Activated CD8-positive, alpha-beta memory T cell treated with anti-CD3 and anti-CD28 coated beads, Interleukin-2, amount 50 U/mL, for 24 hours (primary cell): ENCODE data around the gene CLSTN3.
"Not testable (repeated sequence)": the region's sequence is repeated elsewhere in the genome, so short reads cannot be mapped to it uniquely, and the experiment has no call there.

Experiments used
- DNase-seq: peaks from one replicate; pipeline ENCODE4 v3.0.0-alpha.2; 2020; ENCODE audit errors: extremely low read depth

The CLSTN3 gene

GRCh38 chr12:7150356-7150755 lies 20.2 kb downstream of the CLSTN3 start:
- DNase-seq, result no peak

GRCh38 chr12:7150841-7151240 lies 20.7 kb downstream of the CLSTN3 start:
- no peak for DNase-seq

- no peak for DNase-seq
Measured at GRCh38 chr12:7151532-7151931, 21.4 kb downstream of the CLSTN3 start.

- no peak for DNase-seq
Measured at GRCh38 chr12:7152818-7153217, 22.6 kb downstream of the CLSTN3 start.

GRCh38 chr12:7154042-7154441 lies 23.9 kb downstream of the CLSTN3 start:
- DNase-seq, result no peak

- no peak for DNase-seq
Measured at GRCh38 chr12:7154901-7155470, 24.8 kb downstream of the CLSTN3 start.

GRCh38 chr12:7155471-7156034 lies 25.4 kb downstream of the CLSTN3 start:
- DNase-seq, result no peak

- DNase-seq, result no peak
Measured at GRCh38 chr12:7156259-7157197, 26.4 kb downstream of the CLSTN3 start.

- DNase-seq, result no peak
Measured at GRCh38 chr12:7157391-7157790, 27.2 kb downstream of the CLSTN3 start.

GRCh38 chr12:7158781-7159609 lies 28.8 kb downstream of the CLSTN3 start:
- no peak for DNase-seq

- DNase-seq, result no peak
Measured at GRCh38 chr12:7160183-7160582, 30.0 kb downstream of the CLSTN3 start.

- no peak for DNase-seq
Measured at GRCh38 chr12:7161327-7161726, 31.2 kb downstream of the CLSTN3 start.

- no peak for DNase-seq
Measured at GRCh38 chr12:7161811-7162210, 31.6 kb downstream of the CLSTN3 start.

GRCh38 chr12:7162691-7163114 lies 32.5 kb downstream of the CLSTN3 start:
- no peak for DNase-seq

- no peak for DNase-seq
Measured at GRCh38 chr12:7169951-7170350, 39.8 kb downstream of the CLSTN3 start.

GRCh38 chr12:7171854-7172253 lies 41.7 kb downstream of the CLSTN3 start:
- DNase-seq, result no peak

GRCh38 chr12:7175493-7175892 lies 45.3 kb downstream of the CLSTN3 start:
- DNase-seq, result no peak

GRCh38 chr12:7176595-7176994 lies 46.4 kb downstream of the CLSTN3 start:
- DNase-seq, result no peak

- no peak for DNase-seq
Measured at GRCh38 chr12:7178481-7178880, 48.3 kb downstream of the CLSTN3 start.

GRCh38 chr12:7180685-7181084 lies 50.5 kb downstream of the CLSTN3 start:
- no peak for DNase-seq

GRCh38 chr12:7186058-7186457 lies 55.9 kb downstream of the CLSTN3 start:
- DNase-seq, result not testable (repeated sequence)
